ENCODE results near the gene SLC1A6. TPM values are rescaled to one million over a fixed set of nuclear protein-coding genes. Genes with fewer than 3 reads are reported as not detected.

SLC1A6 gene
- total RNA-seq (2022; extraction: Qiagen RNA extraction; ENCODE audit: low read depth), result not detected in 5 replicates

DNA sequence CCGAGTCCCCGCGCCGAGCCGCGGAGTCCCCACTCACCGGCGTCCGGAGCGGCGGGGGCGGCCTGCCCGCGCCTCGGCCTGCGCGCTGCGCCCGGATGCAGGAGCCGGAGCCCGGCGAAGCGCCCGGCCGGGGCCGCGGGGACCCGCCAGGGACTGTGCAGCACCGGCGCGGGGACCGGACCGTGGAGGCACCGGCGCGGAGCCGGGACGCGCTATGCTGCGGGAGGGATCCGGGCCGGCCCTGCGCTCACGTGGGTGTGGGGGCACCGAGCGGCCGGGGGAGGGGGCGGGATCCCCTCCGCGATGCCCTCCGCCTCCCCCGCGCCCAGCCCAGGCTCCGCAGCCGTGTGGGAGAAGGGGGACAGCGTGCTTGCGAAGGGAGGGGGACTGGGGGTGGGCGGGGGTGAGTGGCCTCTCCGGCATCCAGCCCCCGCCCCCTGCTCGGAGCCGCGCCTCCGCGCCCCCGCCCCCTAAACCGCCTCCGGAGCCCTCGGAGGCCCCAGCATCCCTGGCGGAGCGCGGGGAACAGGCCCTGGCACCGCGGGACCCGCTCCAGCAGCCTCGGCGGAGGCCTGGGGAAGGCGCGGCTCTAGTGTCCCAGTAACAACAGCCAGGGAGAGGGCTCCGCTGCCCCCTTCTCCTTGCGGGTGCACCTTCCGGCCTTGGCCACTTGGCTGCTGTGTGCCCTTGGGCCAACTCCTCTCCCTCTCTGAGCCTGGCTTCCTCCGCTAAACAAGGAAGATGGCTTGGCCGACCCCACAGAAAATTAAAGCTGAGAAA lies at the start of gene SLC1A6:
SLC1A6 (minus strand) TSS at position 389 of the 780 bp plus-strand sequence. CDS start 6,954 bp downstream, outside the sequence.

DNA sequence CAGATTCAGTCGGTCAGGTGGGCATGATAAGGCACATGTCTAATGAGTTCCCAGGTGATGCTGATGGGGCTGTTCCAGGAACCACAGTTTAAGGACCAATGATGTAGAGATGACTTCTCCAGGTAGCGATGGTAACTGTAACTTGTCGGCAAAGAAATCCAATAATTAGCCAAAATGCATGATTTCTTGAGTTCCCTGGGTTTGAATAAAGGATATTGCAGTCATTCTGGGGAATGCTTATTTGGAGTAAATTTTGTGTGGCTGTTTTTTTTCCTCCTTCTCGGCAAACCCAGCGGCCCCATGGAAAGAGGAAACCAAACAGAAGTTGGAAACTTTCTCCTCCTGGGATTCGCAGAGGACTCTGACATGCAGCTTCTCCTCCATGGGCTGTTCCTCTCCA lies 38.5 kb downstream of the SLC1A6 start, which contains the start of gene OR7C2:
OR7C2 (plus strand) TSS at position 301 of the 400 bp plus-strand sequence; CDS start at position 301, 0 bp downstream.

Other genes with a start within 250 kb of the SLC1A6 start
- gene ADGRE2, start 201.3 kb downstream of the SLC1A6 start, total RNA-seq (2022; extraction: Qiagen RNA extraction; ENCODE audit: low read depth), result 0.70 to 1.4 TPM (median 1.1 TPM) in 5 replicates
- not detected in 5 replicates for gene OR7A5, start 144.7 kb downstream of the SLC1A6 start, total RNA-seq (2022; extraction: Qiagen RNA extraction; ENCODE audit: low read depth)
- not detected in 5 replicates for gene OR7C1, start 144.7 kb downstream of the SLC1A6 start, total RNA-seq (2022; extraction: Qiagen RNA extraction; ENCODE audit: low read depth)
- gene OR7A10, start 130.9 kb downstream of the SLC1A6 start, total RNA-seq (2022; extraction: Qiagen RNA extraction; ENCODE audit: low read depth), result not detected in 5 replicates
- not detected in 5 replicates for gene OR7A17, start 93.7 kb downstream of the SLC1A6 start, total RNA-seq (2022; extraction: Qiagen RNA extraction; ENCODE audit: low read depth)
- not detected in 5 replicates for gene OR7C2, start 38.4 kb downstream of the SLC1A6 start, total RNA-seq (2022; extraction: Qiagen RNA extraction; ENCODE audit: low read depth)
- not detected in 5 replicates for gene CASP14, start 69.6 kb upstream of the SLC1A6 start, total RNA-seq (2022; extraction: Qiagen RNA extraction; ENCODE audit: low read depth)
- gene OR1I1, start 102.3 kb upstream of the SLC1A6 start, total RNA-seq (2022; extraction: Qiagen RNA extraction; ENCODE audit: low read depth), result not detected in 5 replicates
- 14.6 to 18.5 TPM (median 17.3 TPM) in 5 replicates for gene SYDE1, start 127.5 kb upstream of the SLC1A6 start, total RNA-seq (2022; extraction: Qiagen RNA extraction; ENCODE audit: low read depth)
- gene NOTCH3, start 221.1 kb upstream of the SLC1A6 start, total RNA-seq (2022; extraction: Qiagen RNA extraction; ENCODE audit: low read depth), result 12.5 to 20.8 TPM (median 19.1 TPM) in 5 replicates

Measured in A549 treated with GW870086 at 1 μM for 4 hours (cell line).